Chondrocyte (in vitro differentiated cells): ENCODE results near the gene FHL1. TPM values are rescaled to one million over a fixed set of nuclear protein-coding genes. Genes with fewer than 3 reads are reported as not detected.
A peak's percentile ranks its signal among the peaks of the same experiment; 100 is the strongest.

Experiments used
- DNase-seq: peaks from one replicate; pipeline ENCODE4 v3.0.0; 2021; ENCODE audit warnings: mixed read lengths, low spot score
- H3K27ac Mint-ChIP-seq: one replicate; pipeline ENCODE4 v1.8.0; 2021; ENCODE audit warnings: mild to moderate bottlenecking, moderate library complexity, mixed read lengths; ENCODE audit not compliant: unreplicated experiment
- H3K27me3 Mint-ChIP-seq: 2 replicates; pipeline ENCODE4 v1.8.0; 2021; ENCODE audit warnings: low read depth, mixed read lengths
- H3K36me3 Mint-ChIP-seq: 2 replicates; pipeline ENCODE4 v1.8.0; 2021; ENCODE audit warnings: low read depth, mixed read lengths
- H3K4me1 Mint-ChIP-seq: 2 replicates; pipeline ENCODE4 v1.8.0; 2021; ENCODE audit warnings: low read depth, mild to moderate bottlenecking, mixed read lengths
- H3K4me3 Mint-ChIP-seq: one replicate; pipeline ENCODE4 v1.8.0; 2021; ENCODE audit warnings: mild to moderate bottlenecking, moderate library complexity, mixed read lengths; ENCODE audit not compliant: unreplicated experiment
- H3K9me3 Mint-ChIP-seq: 2 replicates; pipeline ENCODE4 v1.8.0; 2021; ENCODE audit warnings: low read depth, mixed read lengths
- CTCF ChIP-seq: fragments of 200-600 bp; sonication (generic); IDR thresholded peaks from 2 replicates; pipeline ENCODE4 v1.5.0; 2021; ENCODE audit warnings: antibody characterized with exemption, mild to moderate bottlenecking, moderate library complexity
- total RNA-seq: library from RNA; stranded (reverse); gene quantifications from 3 replicates; pipeline ENCODE4 v1.2.1, GENCODE V29; 2021

FHL1 gene
- total RNA-seq, 1 donor from 2014 or later, result 1,032 TPM

- peaks cover 86% of the 10 kb centered on the region for H3K4me1 Mint-ChIP-seq
- TF ChIP-seq CTCF, result no peak
- peaks cover 15% of the 10 kb centered on the region for H3K36me3 Mint-ChIP-seq
- H3K27ac Mint-ChIP-seq, result peak overlapping the region; percentile 93
- DNase-seq, result no peak
- no peaks in the 10 kb centered on the region for H3K9me3 Mint-ChIP-seq
- peak overlapping the region; percentile 27 for H3K4me3 Mint-ChIP-seq
- H3K27me3 Mint-ChIP-seq, result no peaks in the 10 kb centered on the region
Measured at GRCh38 chrX:136204571-136204970, 57.2 kb downstream of the FHL1 start.

- Mint-ChIP-seq H3K36me3 (peaks cover 20% of the 10 kb centered on the region), H3K4me3 (no peak overlapping the region), H3K4me1 (peaks cover 84% of the 10 kb centered on the region), H3K27ac (peak overlapping the region; percentile 93), H3K27me3 (no peaks in the 10 kb centered on the region), H3K9me3 (no peaks in the 10 kb centered on the region)
- DNase-seq, result no peak
- TF ChIP-seq CTCF, result no peak
Measured at GRCh38 chrX:136205882-136206380, 58.6 kb downstream of the FHL1 start.

GRCh38 chrX:136206916-136207315 lies 59.6 kb downstream of the FHL1 start:
- Mint-ChIP-seq H3K4me3 (no peak overlapping the region), H3K4me1 (peaks cover 78% of the 10 kb centered on the region), H3K36me3 (peaks cover 20% of the 10 kb centered on the region), H3K9me3 (no peaks in the 10 kb centered on the region), H3K27ac (peak overlapping the region; percentile 36), H3K27me3 (no peaks in the 10 kb centered on the region)
- no peak for TF ChIP-seq CTCF
- no peak for DNase-seq

GRCh38 chrX:136207546-136207945 lies 60.2 kb downstream of the FHL1 start:
- no peak for TF ChIP-seq CTCF
- Mint-ChIP-seq H3K4me1 (peaks cover 78% of the 10 kb centered on the region), H3K36me3 (peaks cover 20% of the 10 kb centered on the region), H3K4me3 (no peak overlapping the region), H3K9me3 (no peaks in the 10 kb centered on the region), H3K27ac (no peak overlapping the region), H3K27me3 (no peaks in the 10 kb centered on the region)
- DNase-seq, result no peak

- Mint-ChIP-seq H3K9me3 (no peaks in the 10 kb centered on the region), H3K36me3 (peaks cover 21% of the 10 kb centered on the region), H3K27me3 (no peaks in the 10 kb centered on the region), H3K27ac (peak overlapping the region; percentile 91), H3K4me1 (peaks cover 79% of the 10 kb centered on the region), H3K4me3 (peak overlapping the region; percentile 3)
- peak; percentile 77 for TF ChIP-seq CTCF
- DNase-seq, result no peak
Measured at GRCh38 chrX:136209016-136209738, 61.8 kb downstream of the FHL1 start.
